Osteoblast (primary cell): Measurements from ENCODE around the gene SNRPE. TPM values are rescaled to one million over a fixed set of nuclear protein-coding genes. Genes with fewer than 3 reads are reported as not detected.

Experiments used
- DNase-seq: peaks from one replicate; pipeline ENCODE4 v3.0.0; 2011; ENCODE audit warnings: low spot score, mixed read lengths; ENCODE audit not compliant: insufficient read length; ENCODE audit errors: missing footprints
- H2AFZ ChIP-seq: 2 replicates; pipeline ENCODE4 v1.6.0; 2011; ENCODE audit warnings: mild to moderate bottlenecking, low read length
- H3K27ac ChIP-seq: 2 replicates; pipeline ENCODE4 v1.5.1; 2011; ENCODE audit warnings: mild to moderate bottlenecking, low read depth, low read length, moderate library complexity
- H3K27me3 ChIP-seq: 2 replicates; pipeline ENCODE4 v1.6.0; 2012; ENCODE audit warnings: mild to moderate bottlenecking, control low read depth, inconsistent platforms, low read length, moderate library complexity; ENCODE audit not compliant: insufficient read depth
- H3K36me3 ChIP-seq: 2 replicates; pipeline ENCODE4 v1.5.1; 2011; ENCODE audit warnings: mild to moderate bottlenecking, low read length, control low read depth, moderate library complexity; ENCODE audit not compliant: insufficient read depth
- H3K4me1 ChIP-seq: 2 replicates; pipeline ENCODE4 v1.5.1; 2011; ENCODE audit warnings: mild to moderate bottlenecking, low read length, control low read depth, moderate library complexity; ENCODE audit not compliant: insufficient read depth
- H3K4me2 ChIP-seq: 2 replicates; pipeline ENCODE4 v1.6.0; 2011; ENCODE audit warnings: mild to moderate bottlenecking, low read length; ENCODE audit not compliant: insufficient read depth
- H3K4me3 ChIP-seq: fragments of 200-600 bp; sonication (generic); 3 replicates; pipeline ENCODE4 v1.5.1; 2012; ENCODE audit warnings: mild to moderate bottlenecking, low read length, inconsistent platforms; ENCODE audit not compliant: insufficient read depth
- H3K79me2 ChIP-seq: 2 replicates; pipeline ENCODE4 v1.6.0; 2012; ENCODE audit warnings: mild to moderate bottlenecking, low read length, control low read depth, inconsistent platforms; ENCODE audit not compliant: insufficient read depth
- H3K9me3 ChIP-seq: 2 replicates; pipeline ENCODE4 v1.5.1; 2011; ENCODE audit warnings: low read depth, low read length, control low read depth
- H4K20me1 ChIP-seq: 2 replicates; pipeline ENCODE4 v1.6.0; 2012; ENCODE audit warnings: mild to moderate bottlenecking, low read length, control low read depth; ENCODE audit not compliant: insufficient read depth
- small RNA-seq: library from RNA; depleted of rRNA; stranded (forward); fragments of <200 nt; gene quantifications from one replicate; pipeline ENCODE3, GENCODE V24; 2012
- total RNA-seq: library from RNA; depleted of rRNA; stranded (reverse); fragments of >200 nt; gene quantifications from 2 replicates; pipeline ENCODE4 v1.2.3, GENCODE V29; 2012
- TF ChIP-seq, protein P1 (sequence below): IDR thresholded peaks from 2 replicates; pipeline ENCODE4 v1.5.1; 2011; ENCODE audit warnings: mild to moderate bottlenecking, low read depth, low read length, moderate library complexity; ENCODE audit errors: extremely low read depth

Gene SNRPE
- total RNA-seq, 1 donor = 46.3 TPM

DNA sequence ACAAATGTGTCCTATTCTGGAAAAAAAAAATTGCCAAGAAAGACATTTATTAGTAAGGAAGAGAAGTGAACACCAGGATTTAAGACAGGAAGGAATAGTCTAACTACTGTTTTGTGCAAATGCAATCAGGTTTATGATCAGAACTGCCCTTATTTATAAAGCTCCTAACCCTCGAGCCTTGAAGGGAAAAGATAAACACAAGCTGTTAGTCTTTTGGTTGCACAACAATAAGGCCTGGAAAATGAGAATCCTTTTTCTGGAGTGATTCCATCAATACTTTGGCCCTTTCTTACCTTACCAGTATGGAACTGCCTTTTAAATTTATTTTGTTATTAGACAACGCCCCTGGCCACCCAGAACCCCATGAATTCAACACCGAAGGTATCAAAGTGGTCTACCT lies 52.9 kb downstream of the SNRPE start:
- Histone ChIP-seq H3K79me2 (no peaks in the 10 kb centered on the region), H2AFZ (no peak overlapping the region), H4K20me1 (no peaks in the 10 kb centered on the region), H3K27ac (no peak overlapping the region), H3K4me3 (no peak overlapping the region), H3K27me3 (no peaks in the 10 kb centered on the region), H3K4me1 (peaks cover 15% of the 10 kb centered on the region), H3K36me3 (no peaks in the 10 kb centered on the region), H3K9me3 (no peaks in the 10 kb centered on the region), H3K4me2 (no peak overlapping the region)
- no peak for DNase-seq
- TF ChIP-seq, protein P1, sequence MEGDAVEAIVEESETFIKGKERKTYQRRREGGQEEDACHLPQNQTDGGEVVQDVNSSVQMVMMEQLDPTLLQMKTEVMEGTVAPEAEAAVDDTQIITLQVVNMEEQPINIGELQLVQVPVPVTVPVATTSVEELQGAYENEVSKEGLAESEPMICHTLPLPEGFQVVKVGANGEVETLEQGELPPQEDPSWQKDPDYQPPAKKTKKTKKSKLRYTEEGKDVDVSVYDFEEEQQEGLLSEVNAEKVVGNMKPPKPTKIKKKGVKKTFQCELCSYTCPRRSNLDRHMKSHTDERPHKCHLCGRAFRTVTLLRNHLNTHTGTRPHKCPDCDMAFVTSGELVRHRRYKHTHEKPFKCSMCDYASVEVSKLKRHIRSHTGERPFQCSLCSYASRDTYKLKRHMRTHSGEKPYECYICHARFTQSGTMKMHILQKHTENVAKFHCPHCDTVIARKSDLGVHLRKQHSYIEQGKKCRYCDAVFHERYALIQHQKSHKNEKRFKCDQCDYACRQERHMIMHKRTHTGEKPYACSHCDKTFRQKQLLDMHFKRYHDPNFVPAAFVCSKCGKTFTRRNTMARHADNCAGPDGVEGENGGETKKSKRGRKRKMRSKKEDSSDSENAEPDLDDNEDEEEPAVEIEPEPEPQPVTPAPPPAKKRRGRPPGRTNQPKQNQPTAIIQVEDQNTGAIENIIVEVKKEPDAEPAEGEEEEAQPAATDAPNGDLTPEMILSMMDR = no peak

DNA sequence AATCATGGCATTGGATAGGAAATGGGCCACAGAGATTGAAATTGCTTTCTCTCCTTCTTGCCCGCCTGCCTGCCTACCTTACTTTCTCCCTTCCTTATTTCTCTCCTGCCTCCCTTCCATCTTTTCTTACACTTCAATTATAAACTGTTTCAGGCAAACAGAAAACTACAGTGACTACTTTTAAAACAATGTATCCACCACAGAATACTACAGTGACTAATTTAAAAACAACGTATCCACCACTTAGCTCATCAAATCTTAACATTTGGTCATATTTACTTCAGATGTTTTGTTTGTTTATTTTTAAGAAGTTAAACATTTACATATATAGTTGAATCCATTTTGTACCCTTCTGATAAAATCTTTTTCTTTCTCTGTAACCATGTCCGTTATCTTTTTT lies 54.4 kb downstream of the SNRPE start:
- DNase-seq = peak; percentile 56
- no peaks in the 10 kb centered on the region for H3K36me3 ChIP-seq
- H3K79me2 ChIP-seq = no peaks in the 10 kb centered on the region
- H3K9me3 ChIP-seq = no peaks in the 10 kb centered on the region
- no peak overlapping the region for H3K4me3 ChIP-seq
- peak overlapping the region; percentile 31 for H3K4me2 ChIP-seq
- peak overlapping the region; percentile 16 for H3K27ac ChIP-seq
- peaks cover 15% of the 10 kb centered on the region for H3K4me1 ChIP-seq
- no peaks in the 10 kb centered on the region for H3K27me3 ChIP-seq
- no peaks in the 10 kb centered on the region for H4K20me1 ChIP-seq
- peak overlapping the region; percentile 52 for H2AFZ ChIP-seq
- TF ChIP-seq, protein P1 = no peak

DNA sequence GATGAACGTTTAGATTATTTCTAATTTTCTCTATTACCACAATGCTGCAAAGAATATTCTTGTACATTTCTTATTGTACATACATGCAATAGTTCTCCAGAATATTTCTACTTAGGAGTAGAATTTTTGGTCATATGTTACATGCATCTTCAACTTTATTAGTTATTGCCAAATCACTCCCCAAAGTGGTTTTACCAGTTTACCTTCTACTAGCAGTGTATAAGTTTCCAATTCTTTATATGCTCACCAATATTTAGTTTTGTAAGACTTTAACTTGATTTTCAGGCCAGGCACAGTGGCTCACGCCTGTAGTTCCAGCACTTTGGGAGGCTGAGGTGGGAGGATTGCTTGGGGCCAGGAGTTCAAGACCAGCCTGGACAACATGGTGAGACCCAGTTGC lies 55.4 kb downstream of the SNRPE start:
- no peaks in the 10 kb centered on the region for H3K9me3 ChIP-seq
- TF ChIP-seq, protein P1 = no peak
- H3K4me1 ChIP-seq = peaks cover 10% of the 10 kb centered on the region
- H3K27ac ChIP-seq = no peak overlapping the region
- no peak overlapping the region for H3K4me2 ChIP-seq
- DNase-seq = no peak
- no peaks in the 10 kb centered on the region for H4K20me1 ChIP-seq
- H2AFZ ChIP-seq = no peak overlapping the region
- no peak overlapping the region for H3K4me3 ChIP-seq
- H3K36me3 ChIP-seq = no peaks in the 10 kb centered on the region
- no peaks in the 10 kb centered on the region for H3K27me3 ChIP-seq
- no peaks in the 10 kb centered on the region for H3K79me2 ChIP-seq

Small RNA genes lying within 50 kb of the gene (small RNA-seq; reads per million reads assigned to genes)
- not detected for gene HSPE1P6

Other genes starting within 250 kb of the SNRPE start
- gene ATP2B4, start 234.8 kb upstream of the SNRPE start, total RNA-seq = 112 and 124 TPM in 2 replicates
- gene LAX1, start 96.4 kb upstream of the SNRPE start, total RNA-seq = 0.29 TPM in 1 of 2 replicates, not detected in the other
- 38.9 and 47.0 TPM in 2 replicates for gene ZBED6, start 66.0 kb upstream of the SNRPE start, total RNA-seq
- 109 and 128 TPM in 2 replicates for gene ZC3H11A, start 66.0 kb upstream of the SNRPE start, total RNA-seq
- gene SOX13, start 211.5 kb downstream of the SNRPE start, total RNA-seq = 6.8 and 9.0 TPM in 2 replicates